GM12801 (cell line): ENCODE results near the gene PALLD.

Source experiments
- TF ChIP-seq, protein P1 (sequence below): IDR thresholded peaks from one replicate; pipeline ENCODE4 v1.5.1; 2011; ENCODE audit warnings: control low read depth; ENCODE audit not compliant: insufficient read length; ENCODE audit errors: extremely low read depth

PALLD gene

DNA sequence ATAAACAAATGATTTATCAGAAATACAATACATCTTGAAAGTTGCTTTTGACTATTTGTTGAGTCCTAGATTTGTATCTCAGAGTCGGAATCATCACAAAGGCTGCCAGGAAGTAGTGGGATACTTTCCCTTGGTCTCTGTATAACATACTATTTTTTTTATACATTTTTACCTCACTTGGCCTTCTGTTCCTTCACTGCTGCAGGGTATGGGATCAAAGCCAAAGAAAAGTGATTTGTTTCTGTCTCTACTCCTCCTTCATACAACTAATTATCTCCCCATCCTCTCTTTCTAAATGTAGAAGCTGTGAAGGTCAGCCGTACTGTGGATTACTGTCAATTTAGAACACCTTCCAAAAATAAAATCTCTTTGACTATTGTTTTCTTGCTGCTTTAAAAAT is 24.9 kb downstream of the PALLD start:
- TF ChIP-seq, protein P1, sequence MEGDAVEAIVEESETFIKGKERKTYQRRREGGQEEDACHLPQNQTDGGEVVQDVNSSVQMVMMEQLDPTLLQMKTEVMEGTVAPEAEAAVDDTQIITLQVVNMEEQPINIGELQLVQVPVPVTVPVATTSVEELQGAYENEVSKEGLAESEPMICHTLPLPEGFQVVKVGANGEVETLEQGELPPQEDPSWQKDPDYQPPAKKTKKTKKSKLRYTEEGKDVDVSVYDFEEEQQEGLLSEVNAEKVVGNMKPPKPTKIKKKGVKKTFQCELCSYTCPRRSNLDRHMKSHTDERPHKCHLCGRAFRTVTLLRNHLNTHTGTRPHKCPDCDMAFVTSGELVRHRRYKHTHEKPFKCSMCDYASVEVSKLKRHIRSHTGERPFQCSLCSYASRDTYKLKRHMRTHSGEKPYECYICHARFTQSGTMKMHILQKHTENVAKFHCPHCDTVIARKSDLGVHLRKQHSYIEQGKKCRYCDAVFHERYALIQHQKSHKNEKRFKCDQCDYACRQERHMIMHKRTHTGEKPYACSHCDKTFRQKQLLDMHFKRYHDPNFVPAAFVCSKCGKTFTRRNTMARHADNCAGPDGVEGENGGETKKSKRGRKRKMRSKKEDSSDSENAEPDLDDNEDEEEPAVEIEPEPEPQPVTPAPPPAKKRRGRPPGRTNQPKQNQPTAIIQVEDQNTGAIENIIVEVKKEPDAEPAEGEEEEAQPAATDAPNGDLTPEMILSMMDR, result no peak

DNA sequence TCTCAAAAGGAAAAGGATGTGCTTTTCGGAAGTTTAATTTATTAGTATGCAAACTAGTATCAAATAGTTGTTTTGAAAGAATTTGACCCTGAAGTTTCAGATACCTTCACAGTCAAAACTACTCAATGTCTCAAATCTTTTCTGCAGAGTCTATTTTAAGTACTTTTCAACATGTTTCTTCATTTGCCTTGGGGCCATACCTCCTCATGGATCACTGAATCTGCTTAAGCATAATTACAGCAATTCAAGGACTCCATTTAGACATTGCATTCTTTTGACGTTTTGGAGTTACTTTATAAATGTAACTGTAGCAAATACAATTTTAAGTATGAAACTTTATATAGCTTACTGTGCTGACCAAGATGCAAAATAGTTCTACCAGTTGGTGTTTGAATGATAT is 25.5 kb downstream of the PALLD start:
- TF ChIP-seq, protein P1, result no peak

DNA sequence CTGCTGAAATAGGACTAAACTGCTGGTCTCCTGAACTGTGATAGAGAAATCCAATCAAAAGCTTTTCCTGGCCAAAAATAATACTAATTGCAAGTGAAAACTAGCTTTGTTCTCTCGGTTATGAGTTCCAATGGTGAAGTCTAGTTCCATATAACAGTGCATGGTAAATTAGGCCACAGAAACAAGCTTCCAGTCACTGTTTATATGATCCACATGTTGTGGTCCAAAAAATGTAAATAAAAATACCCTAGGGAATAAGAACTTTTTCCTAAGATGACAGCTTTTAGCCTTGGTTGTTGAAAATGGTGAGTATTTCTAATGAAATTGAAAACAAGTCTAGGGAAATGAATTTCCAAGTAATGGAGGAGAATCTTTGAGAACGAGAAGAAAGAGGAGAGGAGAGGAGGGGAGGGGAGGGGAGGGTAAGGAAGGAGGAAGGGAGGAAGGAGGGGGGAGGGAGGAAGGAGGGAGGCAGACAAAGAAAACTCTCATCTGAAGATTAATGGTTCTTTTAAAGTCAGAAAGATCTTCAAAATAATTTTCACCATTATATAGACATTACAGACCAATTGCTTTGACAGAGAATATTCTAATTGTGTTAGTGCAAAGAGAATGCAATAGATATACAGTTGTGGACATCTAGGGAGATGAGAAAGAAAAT is 26.1 kb downstream of the PALLD start:
- TF ChIP-seq, protein P1, result no peak

DNA sequence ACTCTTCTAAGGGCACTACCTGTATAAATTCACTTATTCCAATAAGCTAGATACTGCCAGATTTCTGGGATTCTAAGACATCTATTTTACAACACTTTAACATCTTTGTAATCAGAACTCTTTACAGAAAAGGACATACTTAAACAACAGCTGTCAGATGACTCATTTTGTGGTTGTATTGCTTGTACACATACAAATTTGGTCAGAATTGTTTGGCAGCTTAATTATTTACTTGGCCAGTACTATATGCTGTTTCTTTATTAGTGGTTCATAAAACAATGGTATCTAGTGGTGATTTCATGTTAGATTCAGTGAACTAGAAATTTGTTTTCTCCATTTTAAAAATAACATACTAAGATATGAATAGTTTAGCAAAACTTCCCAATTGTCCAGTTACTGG is 27.2 kb downstream of the PALLD start:
- TF ChIP-seq, protein P1, result no peak

DNA sequence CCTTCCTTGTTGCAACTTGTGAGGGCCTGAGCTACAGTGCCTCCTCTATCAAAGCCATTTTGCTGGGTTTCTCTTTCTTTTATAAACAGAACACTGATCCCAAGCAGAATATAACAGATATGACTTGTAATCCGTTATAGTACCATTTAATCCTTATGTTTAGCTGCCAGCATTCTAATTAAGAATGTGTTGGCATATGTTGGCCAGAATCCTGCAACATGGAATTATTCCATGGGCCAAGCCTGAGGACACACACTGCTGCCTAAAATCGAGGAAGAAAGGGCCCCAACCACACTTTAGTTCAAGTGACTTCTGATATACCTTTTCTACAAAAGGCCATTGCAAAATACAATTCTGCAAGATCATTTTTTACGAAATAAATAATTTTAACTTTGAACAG is 28.0 kb downstream of the PALLD start:
- TF ChIP-seq, protein P1, result no peak

DNA sequence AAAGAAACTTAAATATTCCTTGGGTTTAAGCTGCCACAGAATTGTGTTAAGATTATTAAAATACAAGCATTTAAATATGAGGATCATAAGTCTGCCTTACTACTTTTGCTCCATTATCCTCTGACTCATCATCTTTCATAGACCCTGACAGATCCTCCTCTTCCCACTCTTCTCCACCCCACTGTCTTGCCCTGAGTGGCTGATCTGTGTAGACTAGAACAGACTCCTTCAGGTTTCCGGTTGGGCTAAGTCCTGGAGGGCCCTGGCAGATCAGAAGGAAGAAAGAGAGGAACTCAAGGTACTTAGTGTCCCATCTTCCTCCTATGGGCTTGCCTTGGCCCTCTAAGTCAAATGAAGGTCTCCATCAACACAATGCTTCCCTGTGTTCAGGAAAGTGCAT is 30.7 kb downstream of the PALLD start:
- TF ChIP-seq, protein P1, result no peak

DNA sequence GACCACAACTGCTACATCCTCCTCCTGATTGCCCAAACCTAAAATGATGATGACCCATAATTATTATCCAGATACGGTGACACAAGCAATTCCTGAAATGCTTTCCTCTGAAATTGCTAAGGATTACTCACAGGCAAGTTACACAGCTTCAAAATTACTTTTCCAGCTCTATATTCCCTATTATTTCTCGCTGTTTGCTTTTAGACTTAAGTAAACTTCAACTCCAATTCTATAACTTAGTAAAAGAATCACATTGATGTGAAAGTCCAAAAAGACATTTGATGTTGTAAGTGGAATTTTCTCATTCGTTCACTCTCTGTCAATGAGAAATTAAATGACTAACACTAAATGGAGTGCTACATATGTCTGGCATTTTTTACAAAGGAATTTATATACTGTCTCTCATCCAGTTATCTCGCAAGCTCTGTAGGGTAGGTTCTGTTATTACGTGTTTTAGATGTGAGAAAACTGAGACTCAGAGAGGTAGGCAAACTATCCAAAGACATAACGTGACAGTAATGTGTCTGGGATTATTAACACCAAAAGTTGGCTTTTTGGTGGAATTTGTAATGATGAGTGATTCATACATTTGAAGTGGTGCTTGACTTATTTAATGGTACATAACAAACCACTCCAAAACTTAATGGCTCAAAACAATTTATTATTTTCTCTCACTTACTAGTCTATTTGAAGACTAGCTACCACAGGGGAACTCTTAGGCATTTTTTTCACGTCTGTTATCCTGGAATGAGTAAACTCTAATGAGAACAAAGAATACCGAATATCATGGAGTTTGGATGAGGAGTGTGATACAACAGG is 31.5 kb downstream of the PALLD start:
- TF ChIP-seq, protein P1, result no peak
